ENCODE data around the gene PTPRF.

PTPRF gene

DNA sequence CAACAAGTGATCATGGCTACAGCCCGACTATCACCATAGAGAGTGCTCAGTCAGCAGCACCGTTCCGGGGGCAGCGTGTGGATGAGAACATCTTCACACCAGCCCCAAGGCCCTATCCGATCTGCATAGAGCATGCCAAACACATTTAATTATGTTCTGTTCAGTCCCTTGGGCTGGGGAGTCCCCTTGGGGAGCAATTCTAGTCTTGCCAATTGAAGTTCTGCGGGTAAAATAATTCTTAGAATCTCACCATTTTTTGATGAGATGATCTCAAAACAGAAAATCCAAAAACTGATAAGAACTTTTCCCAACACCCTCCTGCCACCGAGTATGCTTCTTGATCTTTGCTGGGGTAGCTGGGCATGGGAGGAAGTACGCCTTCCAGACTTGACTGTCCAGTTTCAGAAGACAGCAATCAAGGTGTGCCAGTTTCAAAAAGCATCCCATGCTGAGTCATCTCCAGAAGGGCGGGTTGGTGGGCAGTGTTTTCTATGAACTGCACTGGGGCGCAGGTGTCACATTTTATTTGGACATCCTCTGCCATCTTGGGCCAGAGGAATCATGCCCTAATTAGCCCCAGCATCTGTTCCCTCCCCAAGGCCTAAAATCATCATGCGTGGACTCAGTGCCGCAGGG, 20.8 kb upstream of the PTPRF start:
- Histone ChIP-seq H3K4me1 (ENCODE audit: control insufficient read depth in 1 of 2, insufficient read depth in 1 of 2, low read depth in 1 of 2, low read length in 1 of 2) (no peaks in the 10 kb centered on the region), H3K27ac (no peak overlapping the region), H3K4me3 (ENCODE audit: low read depth in 1 of 2, low read length in 1 of 2) (no peak overlapping the region), H3K9me3 (no peaks in the 10 kb centered on the region), H3K27me3 (no peaks in the 10 kb centered on the region), H3K36me3 (no peaks in the 10 kb centered on the region)
- TF ChIP-seq, protein P1, sequence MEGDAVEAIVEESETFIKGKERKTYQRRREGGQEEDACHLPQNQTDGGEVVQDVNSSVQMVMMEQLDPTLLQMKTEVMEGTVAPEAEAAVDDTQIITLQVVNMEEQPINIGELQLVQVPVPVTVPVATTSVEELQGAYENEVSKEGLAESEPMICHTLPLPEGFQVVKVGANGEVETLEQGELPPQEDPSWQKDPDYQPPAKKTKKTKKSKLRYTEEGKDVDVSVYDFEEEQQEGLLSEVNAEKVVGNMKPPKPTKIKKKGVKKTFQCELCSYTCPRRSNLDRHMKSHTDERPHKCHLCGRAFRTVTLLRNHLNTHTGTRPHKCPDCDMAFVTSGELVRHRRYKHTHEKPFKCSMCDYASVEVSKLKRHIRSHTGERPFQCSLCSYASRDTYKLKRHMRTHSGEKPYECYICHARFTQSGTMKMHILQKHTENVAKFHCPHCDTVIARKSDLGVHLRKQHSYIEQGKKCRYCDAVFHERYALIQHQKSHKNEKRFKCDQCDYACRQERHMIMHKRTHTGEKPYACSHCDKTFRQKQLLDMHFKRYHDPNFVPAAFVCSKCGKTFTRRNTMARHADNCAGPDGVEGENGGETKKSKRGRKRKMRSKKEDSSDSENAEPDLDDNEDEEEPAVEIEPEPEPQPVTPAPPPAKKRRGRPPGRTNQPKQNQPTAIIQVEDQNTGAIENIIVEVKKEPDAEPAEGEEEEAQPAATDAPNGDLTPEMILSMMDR (IDR thresholded peaks at IDR 0.05): no peak

GRCh38 chr1:43510621-43511020, 20.1 kb upstream of the PTPRF start:
- Histone ChIP-seq H3K27me3 (no peaks in the 10 kb centered on the region), H3K27ac (no peak overlapping the region), H3K9me3 (no peaks in the 10 kb centered on the region), H3K36me3 (no peaks in the 10 kb centered on the region), H3K4me1 (ENCODE audit: control insufficient read depth in 1 of 2, insufficient read depth in 1 of 2, low read depth in 1 of 2, low read length in 1 of 2) (no peaks in the 10 kb centered on the region), H3K4me3 (ENCODE audit: low read depth in 1 of 2, low read length in 1 of 2) (no peak overlapping the region)
- TF ChIP-seq, protein P1 (IDR thresholded peaks at IDR 0.05): no peak

DNA sequence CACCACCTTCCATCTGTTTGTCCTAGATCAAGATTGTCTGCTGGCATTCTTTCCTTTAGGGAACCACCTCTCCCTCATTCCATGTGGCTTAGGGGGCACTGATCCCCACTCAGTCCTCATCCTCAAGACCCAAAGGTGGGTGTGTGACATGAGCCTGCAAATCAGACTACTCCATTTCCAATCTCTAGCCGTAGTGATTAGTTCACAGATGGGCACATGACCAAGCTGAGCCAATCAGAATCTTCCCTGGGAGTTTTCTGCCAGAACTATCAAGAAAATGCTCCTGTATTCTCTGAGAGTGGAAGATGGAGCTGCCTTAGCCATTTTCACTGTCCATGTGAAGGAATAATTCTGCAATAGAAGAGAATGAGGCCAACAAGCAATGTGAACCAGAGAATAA, 19.3 kb upstream of the PTPRF start:
- no peak overlapping the region for H3K4me3 ChIP-seq (ENCODE audit: low read depth in 1 of 2, low read length in 1 of 2)
- H3K27ac ChIP-seq: no peak overlapping the region

DNA sequence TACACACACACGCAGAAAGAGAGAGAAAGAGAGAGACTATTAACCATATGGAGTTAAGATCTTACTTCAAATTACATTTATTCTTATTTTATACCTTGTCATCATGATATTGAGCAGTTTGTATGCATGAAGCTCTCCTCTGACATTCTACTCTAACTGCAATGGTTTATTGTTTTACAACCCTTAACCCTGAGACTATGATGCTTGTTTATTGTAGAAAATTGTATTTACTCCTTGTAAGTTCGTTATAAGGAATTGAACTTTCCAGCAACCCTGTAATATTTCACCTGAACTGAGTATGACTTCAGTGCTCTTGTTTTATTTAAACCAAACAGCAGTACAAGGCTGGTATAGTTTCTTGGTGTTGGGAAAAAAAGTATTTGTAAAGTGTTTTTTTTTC, 18.6 kb upstream of the PTPRF start:
- H3K27me3 ChIP-seq: no peaks in the 10 kb centered on the region
- no peaks in the 10 kb centered on the region for H3K36me3 ChIP-seq
- no peak overlapping the region for H3K27ac ChIP-seq
- no peak overlapping the region for H3K4me3 ChIP-seq (ENCODE audit: low read depth in 1 of 2, low read length in 1 of 2)
- H3K4me1 ChIP-seq (ENCODE audit: control insufficient read depth in 1 of 2, insufficient read depth in 1 of 2, low read depth in 1 of 2, low read length in 1 of 2): no peaks in the 10 kb centered on the region
- TF ChIP-seq, protein P1 (IDR thresholded peaks at IDR 0.05): no peak
- no peaks in the 10 kb centered on the region for H3K9me3 ChIP-seq

More for the DNA sequence above, 19.3 kb upstream of the PTPRF start:
- Histone ChIP-seq H3K36me3 (no peaks in the 10 kb centered on the region), H3K9me3 (no peaks in the 10 kb centered on the region), H3K27me3 (no peaks in the 10 kb centered on the region), H3K4me1 (ENCODE audit: control insufficient read depth in 1 of 2, insufficient read depth in 1 of 2, low read depth in 1 of 2, low read length in 1 of 2) (no peaks in the 10 kb centered on the region)
- TF ChIP-seq, protein P1 (IDR thresholded peaks at IDR 0.05): no peak

DNA sequence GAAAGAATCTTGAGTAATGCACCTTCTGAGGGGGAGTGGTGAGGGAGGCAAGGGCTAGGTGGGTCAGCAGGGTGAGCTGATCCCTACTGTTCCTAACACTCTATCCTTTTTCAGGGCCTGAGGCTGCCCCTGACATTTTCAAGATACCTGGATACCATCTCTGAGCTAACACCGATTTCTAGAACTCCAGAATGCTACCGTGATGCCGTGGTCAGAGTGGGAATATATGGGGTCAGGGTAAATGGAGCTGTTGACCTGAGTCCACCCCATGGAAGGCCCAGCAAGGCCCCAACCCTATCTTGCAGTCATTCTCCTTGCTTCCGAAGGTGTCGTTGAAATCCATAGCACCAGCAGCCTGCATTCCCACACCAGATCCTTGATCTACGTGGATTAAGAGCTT, 18.0 kb upstream of the PTPRF start:
- no peak overlapping the region for H3K4me3 ChIP-seq (ENCODE audit: low read depth in 1 of 2, low read length in 1 of 2)
- H3K27me3 ChIP-seq: no peaks in the 10 kb centered on the region
- no peak overlapping the region for H3K27ac ChIP-seq
- no peaks in the 10 kb centered on the region for H3K4me1 ChIP-seq (ENCODE audit: control insufficient read depth in 1 of 2, insufficient read depth in 1 of 2, low read depth in 1 of 2, low read length in 1 of 2)
- no peaks in the 10 kb centered on the region for H3K36me3 ChIP-seq
- TF ChIP-seq, protein P1 (IDR thresholded peaks at IDR 0.05): no peak
- H3K9me3 ChIP-seq: no peaks in the 10 kb centered on the region
